Body of pancreas (tissue), 4 donors: ENCODE data around the gene CGAS.

ENCODE experiments used
- CTCF ChIP-seq, 7 experiments: fragments of 450-650 bp in 4 of 7; fragments of 200-600 bp in 3 of 7; sonication (generic) in 3 of 7; IDR thresholded peaks; one replicate each; pipeline ENCODE4 v1.5.1; 2016 to 2019; ENCODE audit warnings: antibody characterized with exemption in 7 of 7
- POLR2A ChIP-seq, 3 donors: fragments of 450-650 bp; IDR thresholded peaks; one replicate each; pipeline ENCODE4 v1.6.1; 2016; ENCODE audit warnings: antibody characterized with exemption in 3 of 3, mild to moderate bottlenecking in 2 of 3

- TF ChIP-seq POLR2A (IDR thresholded peaks at IDR 0.05), result no peak
- no peak for TF ChIP-seq CTCF (IDR thresholded peaks at IDR 0.05)
These were observed 39.3 kb upstream of the CGAS start for GRCh38 chr6:73491377-73491776.
